Activated T-cell treated with anti-CD3 and anti-CD28 coated beads, Interleukin-2, amount 50 U/mL, for 48 hours (primary cell): Measurements from ENCODE around the gene CCDC15.
"Not testable (repeated sequence)": the region's sequence is repeated elsewhere in the genome, so short reads cannot be mapped to it uniquely, and the experiment has no call there.

Source experiments
- DNase-seq, 2 experiments: peaks; one replicate each; pipeline ENCODE4 v3.0.0-alpha.2; 2020

CCDC15 gene

DNA sequence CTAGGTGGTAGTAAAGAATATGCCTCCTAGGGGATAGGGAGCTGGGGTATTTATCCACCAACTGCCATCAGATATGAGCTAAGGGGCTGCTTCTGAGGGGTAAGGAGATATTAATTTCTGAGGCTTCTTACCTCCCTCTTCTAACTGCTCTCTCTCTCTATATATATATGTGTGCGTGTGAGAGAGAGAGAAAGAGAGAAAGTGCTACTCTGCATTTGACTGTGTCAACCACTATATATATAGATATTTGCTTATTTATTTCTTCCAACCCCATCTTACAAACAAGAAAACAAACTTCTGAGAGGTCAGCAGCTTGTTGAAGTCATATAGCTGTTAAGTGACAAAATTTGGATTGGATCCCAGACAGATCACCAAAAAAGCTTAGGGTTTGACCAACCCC is 12.3 kb upstream of the CCDC15 start:
- no peak for DNase-seq

DNA sequence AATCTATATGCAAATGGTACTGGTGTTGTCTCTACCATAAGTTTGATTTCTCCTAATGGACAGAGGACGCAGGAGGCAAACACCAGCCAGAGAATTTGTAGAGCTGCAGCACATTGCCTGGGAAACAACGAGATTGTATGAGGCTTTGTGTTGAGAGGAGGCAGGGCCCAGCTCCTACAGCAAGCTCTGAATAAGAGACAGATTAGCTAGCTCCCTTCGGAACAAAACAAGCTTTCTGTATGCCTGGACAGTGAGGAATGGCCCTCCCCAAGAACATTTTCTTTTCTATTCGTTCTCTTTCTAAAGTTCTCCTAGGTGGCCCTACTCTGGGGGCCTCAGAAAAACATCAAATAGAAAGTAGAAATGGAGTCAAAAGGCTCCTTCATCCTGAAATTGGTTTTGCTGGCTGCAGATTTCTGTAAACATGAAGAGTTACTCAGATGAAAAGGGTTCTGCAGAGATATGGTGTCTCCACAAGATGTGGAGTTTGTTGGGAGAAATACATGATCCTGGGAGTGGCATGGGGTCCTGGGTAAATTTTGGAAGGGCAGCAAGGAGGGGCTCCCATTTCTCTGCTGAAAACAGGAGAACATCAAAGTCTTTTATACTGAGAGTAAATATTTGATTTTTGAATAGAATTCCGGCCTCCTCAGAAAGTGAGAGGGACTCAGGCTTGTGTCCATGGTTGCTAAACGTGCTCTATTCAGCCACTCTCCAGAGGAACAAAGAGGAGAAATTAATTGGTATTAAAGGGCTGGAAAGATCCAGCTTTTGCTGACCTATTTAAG is 11.3 kb upstream of the CCDC15 start:
- DNase-seq = no peak

DNA sequence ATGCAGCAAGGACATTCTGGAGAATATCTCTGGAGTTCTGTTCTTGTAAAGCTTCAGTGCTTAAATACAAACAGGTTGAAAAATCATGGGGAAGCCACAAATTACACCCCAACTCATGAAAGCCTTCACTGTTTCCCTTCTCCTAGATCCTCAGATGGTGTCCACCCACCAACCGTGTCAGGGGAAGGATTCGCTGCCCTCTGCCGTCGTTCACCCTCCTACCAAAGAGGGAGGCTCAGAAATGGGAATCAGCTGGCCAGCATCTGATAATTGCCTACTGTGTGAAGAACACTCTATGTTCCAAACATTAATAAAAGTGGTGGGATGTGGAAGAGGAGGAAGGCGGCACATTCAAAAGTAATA is 10.8 kb upstream of the CCDC15 start:
- no peak for DNase-seq

DNA sequence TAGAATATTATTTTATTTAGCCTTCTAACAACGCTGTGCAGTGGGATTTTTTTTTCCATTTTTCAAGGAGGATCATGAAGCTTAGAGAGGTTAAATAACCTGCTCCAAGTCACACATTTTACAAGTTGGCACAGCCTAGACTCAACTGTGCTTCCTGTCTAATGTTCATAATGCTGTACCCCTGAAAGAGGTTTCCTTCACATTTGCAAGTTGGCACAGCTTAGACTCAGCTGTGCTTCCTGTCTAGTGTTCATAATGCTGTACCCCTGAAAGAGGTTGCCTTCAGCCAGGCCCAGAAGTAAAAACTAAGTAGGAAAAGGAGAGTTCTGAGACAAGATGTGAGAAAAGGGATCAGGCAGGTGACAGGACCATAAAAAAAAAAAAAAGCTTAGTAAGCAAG is 10.3 kb upstream of the CCDC15 start:
- no peak for DNase-seq

DNA sequence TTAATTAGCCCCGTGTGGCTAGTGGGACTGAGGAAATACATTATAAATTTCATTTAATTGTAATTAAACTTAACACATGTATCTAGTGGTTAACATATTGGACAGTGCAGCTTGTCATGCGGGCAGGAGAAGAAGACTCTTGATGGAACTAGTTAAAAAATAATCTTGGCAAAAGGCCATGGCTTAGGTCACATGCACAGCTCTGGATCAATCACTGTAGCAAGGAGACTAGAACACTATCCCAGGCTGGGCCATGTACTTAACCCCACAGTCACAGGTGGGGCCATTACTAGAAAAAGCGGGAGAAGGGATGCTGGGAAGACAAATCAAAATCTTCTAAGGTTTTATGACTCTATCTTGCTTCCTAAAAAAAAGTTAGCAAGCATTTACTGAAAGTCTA is 9.4 kb upstream of the CCDC15 start:
- no peak for DNase-seq

DNA sequence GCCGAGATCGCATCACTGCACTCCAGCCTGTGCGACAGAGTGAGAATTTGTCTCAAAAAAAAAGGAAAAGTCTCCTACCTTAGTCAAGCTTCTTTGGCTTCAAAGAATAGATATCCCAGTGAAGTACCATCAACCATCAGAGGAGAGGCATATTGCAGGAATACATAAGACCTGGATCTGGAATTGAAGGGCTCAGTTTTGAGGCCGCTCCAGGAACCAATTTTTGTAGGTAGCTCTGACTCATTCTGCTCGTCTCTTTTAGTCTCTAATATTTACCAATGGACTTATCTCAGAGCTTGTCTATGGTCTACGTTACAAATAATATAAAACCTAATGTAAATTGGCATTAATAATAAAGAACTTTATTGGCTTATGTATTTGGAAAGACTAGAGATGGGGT is 8.2 kb upstream of the CCDC15 start:
- DNase-seq = no peak

DNA sequence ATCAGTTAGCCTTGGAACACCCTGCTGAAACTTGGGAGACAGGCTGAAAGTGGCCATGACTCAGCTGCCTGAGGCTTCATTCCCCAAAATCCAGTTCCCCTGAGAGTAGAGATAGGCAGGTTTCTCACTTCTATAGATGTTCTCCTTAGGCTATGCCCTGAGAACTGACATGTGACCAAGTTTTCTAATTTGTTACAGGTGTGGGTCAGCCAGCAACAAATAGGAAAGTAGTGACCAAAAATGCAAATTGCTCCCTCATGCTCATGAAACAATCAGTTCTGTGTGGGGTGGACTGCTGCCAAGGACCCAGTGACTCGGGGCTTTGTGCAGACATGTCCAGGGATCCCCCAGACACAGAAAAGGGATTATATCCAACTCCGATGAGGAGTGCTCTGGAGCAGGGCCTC is 7.3 kb upstream of the CCDC15 start:
- no peak for DNase-seq

DNA sequence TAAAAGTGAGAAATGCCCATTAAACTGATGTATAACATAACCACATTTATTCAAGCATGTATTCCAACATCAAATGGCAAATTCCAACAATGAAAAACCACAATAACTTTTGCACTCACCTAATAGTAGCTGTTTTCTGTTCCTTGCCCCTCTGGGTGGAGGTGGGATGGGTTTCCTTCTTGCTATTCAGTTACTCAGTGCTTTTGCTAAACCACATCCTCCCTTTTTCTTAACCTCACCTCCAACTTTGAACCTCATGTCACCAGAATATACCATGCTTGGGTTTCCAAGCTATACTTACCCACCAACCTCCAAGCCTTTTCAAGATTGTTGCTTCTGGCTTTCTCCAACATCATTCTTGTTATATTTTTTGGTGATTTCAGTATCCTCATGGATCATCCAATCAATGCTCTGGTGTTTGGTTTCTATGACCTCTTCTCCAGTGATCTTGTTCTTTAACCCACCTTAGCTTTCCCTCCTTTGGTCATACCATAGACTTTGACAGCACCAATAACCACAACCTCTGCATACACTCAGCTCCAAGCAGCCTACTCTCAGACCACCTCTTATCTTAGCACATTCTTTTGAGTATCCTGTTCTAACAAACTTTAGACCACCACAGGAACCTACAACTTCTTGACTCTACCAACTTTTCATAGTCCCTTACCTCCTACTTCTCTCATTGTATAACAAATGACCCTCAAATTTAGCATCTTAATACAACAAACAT is 3.2 kb upstream of the CCDC15 start:
- DNase-seq = no peak

DNA sequence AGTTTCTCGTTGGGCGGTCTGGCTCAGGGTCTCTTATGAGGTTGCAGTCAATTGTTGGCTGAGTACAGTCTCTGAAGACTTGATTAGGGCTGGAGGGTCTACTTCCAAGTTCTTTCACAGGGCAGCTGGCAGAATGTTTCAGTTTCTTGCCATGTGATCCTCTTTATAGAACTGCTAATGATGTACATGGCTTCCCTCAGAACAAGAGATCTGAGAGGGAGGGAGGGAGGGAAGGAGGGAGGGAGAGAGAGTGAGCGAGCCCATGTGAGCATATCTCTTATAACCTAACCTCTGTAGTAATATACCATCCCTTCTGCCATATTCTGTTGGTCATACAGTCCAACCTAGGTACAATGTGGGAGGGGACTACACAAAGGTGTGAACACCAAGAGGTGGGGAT is 2.7 kb upstream of the CCDC15 start:
- no peak for DNase-seq

DNA sequence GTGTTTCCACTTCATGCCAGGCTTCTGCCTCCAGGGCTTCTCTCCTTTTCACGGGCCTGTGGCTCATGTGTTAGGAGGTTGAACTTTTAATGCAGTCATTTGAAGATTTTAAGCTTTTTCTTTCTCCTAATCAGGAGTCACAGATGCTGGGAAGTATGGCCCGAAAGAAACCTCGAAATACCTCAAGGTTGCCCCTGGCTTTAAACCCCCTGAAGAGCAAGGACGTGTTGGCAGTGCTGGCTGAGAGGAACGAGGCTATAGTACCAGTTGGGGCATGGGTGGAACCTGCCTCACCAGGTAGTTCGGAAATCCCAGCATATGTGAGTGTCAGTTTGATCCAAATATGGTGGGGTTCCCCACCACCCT is 571 bp downstream of the CCDC15 start:
- no peak for DNase-seq

DNA sequence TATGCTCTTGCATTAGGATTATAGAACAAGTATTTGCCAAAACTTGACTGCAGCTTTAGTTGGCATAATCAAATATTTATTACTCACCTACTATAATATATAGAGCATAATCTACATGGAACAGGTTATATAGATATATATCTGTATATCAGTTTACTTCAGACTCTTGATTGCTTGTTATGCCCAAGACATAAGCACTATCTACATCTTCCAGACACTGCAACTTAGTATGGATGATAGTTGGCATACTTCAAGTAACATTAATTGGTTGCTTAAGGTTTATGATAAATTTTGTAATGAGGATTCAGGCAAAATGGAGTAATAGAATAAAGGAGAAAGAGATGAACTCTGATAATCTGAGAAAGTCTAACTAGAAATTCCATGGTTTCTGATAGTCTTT is 1.0 kb downstream of the CCDC15 start:
- DNase-seq = no peak

DNA sequence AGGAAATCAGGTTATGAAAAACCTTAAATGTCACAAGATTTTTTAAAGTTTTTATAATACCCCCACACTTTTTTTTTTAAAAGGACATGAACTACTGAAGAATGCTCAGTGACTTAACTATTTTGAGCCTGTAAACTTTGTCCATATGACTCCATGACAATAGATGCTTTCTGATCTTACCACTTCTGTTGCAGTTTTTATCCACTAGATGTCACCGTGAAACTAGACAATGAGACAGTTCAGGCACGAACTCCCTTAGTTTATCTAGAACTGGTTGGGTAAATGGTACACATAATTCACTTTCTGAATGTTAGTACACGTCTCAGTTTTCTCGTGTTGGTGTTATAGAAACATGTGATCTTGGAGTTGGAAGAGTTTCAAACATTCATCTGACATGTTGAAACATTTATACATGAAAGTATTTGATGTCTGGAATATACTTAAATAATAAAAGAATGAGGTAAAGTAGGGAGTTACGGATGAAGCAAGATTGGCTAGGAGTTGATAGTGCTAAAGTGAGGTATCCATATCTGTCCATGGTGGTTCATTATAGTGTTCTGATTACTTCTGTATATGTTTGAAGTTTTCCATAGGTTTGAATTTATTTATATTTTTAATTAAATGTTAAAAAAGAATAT is 8.1 kb downstream of the CCDC15 start:
- DNase-seq = no peak

DNA sequence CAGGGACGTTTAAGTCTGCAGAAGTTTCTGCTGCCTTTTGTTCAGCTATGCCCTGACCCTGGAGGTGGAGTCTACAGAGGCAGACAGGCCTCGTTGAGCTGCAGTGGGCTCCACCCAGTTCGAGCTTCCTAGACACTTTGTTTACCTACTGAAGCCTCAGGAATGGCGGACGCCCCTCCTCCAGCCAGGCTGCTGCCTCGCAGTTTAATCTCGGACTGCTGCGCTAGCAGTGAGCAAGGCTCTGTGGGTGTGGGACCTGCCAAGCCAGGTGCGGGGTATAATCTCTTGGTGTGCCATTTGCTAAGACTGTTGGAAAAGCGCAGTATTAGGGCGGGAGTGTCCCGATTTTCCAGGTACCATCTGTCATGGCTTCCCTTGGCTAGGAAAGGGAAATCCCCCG is 14.2 kb downstream of the CCDC15 start:
- not testable (repeated sequence) for DNase-seq

DNA sequence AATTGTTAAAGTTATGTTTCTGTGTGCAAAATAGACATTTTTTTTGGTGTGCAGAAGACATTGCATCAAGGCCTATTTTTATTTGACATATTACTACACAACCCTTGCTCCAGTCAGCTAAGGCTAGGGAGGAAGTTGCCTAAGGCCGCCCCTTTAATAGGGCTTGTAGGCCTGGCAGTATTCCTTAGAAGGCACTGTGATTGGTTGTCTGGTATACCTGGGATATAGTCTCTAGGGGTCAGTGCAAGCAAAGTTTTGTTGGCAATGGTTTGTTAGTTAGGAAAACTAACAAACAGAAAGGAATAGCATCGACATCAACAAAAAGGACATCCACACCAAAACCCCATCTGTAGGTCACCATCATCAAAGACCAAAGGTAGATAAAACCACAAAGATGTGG is 16.9 kb downstream of the CCDC15 start:
- DNase-seq = no peak

DNA sequence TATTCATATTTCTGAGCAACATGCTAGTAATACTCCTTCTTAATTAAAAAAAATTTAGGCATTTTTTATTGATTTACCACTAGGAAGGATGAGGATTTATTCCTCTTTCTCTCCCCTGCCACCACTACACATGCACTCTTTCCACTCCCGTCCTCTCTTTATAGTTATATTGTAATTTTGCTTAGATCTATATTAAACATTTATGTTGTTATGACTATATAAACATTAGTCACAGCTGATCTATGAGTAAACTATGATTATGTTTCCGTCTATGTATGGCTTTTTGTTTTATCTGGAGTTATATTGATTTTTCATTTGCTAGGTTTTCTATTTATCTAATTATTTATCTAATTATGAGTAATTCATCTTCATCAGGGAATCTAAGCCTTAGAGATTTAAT is 17.8 kb downstream of the CCDC15 start:
- no peak for DNase-seq

DNA sequence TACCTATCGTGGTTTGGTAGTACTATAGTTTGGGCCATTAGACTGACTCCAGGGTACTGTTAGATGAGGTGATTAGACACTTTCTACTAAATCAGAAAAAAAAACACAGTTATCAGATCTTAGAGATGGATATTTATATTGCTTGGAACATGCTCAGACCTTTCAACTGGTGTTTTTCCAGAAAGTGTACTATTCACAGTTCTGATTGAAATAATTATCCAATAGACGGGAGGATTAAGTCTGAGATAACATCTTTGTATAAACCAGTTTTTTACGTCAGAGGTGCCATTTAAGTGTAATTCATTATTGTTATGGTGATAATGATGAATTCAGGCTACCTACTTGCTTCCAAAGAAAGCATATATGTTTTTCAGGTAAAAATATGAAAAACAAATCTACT is 22.5 kb downstream of the CCDC15 start:
- DNase-seq = no peak

DNA sequence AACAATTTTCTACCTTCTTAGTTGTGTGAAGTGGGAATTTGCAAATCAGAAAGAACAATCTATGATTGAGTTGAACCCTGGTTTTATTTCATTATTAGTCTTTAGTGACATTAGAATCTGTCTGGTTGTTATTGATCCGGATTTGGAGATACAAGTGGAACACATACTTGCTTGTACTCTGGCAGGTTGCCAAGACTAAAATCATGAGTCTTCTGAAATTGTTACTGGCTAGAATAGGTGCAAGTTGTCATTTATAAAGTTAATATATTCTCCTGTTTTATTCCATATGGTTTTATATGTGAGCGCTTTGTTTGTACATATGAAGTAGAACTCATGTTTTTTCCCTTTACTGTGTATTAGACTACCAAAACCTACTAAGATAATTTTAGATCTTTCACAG is 23.0 kb downstream of the CCDC15 start:
- no peak for DNase-seq

DNA sequence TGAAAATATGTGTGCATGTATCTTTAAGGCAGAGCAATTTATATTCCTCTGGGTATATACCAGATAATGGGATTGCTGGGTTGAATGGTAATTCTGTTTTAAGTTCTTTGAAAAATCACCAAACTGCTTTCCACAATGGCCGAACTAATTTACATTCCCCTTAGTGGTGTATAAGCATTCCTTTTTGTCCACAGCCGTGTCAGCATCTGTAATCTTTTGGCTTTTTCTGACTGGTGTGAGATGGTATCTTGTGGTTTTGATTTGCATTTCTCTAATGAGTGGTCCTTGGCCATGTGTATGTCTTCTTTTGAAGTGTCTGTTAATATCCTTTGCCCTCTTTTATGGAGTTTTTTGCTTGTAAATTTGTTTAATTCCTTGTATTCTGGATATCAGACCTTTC is 24.3 kb downstream of the CCDC15 start:
- no peak for DNase-seq

DNA sequence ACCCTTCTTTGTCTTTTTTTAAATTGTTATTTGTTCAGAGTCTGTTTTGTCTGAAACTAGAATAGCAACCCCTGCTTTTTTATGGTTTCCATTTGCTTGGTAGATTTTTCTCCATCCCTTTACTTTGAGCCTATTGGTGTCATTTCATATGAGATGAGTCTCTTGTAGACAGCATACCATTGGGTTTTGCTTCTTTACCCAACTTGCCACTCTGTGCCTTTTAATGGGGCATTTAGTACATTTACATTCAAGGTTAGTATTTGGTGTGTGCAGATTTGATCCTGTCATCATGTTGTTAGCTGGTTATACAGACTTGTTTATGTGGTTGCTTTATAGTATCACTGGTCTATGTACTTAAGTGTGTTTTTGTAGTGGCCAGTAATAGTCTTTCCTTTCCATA is 28.0 kb downstream of the CCDC15 start:
- no peak for DNase-seq

DNA sequence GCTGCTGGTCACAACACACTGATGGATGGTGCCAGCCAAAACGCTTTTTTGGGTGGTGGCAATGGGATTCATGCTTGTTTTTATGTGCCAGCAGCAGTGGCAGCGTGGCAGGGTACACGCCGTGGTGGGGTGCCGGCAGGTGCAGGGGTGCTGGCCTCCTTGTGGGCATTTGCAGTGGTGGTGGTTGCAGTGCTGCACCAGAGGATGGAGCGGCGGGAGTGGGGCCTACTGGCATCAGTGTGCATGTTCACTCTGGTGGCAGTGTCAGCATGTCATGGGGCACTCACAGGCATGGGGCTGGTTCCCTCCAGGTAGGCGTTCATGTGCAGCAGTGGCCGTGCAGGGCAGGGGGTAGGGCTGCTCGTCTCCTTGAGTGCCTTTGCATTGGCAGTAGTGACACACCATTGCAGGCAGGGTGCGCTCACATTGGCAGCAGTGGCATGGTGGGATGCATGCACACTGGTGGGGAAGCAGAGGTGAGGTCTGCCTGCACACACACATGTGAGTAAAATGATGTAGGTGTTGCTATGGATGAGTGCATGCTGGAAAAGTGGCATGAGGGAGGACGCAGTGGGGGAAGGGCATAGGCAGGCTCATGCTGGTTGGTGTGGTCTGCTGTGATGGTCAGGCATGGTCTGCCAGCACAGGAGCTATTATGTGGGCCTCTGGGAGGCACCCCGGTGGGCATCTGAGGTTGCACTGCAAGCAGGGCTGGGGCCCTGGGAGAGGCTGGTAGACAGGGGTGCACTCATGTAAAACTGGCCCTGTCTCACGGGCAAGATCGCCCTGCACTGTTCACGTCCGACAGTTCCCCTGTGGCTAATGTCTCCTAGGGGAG is 29.9 kb downstream of the CCDC15 start:
- DNase-seq = no peak

DNA sequence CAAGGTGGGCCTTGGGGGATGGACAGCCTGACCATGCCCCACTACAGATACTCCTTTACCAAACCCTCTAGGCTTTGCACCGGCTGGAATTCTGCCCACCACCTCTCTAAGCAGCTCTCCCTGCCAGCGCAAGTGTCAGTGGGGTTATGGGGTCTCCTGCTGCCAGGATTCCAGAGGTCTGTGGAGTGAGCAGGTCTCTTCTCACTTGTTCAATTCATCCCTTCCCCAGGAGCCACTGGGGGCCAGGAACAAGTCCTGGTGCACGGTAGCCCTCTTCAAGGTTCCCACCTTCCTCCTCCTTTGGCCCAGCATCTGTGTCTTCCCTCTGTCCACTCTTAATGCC is 30.5 kb downstream of the CCDC15 start:
- DNase-seq = no peak

DNA sequence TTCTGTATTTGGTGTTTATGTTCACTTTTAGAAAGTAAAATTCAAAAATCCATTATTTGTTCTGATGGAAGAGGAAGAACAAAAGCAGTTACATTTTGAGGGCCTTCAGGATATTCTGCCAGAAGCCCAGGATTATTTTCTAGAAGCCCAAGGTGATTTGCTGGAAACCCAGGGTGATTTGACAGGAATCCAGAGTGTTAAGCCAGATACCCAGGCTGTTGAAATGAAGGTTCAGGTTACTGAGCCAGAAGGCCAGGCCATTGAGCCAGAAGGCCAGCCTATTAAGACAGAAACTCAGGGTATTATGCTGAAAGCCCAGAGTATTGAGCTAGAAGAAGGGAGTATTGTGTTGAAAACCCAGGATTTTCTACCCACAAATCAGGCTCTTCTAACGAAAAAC is 33.1 kb downstream of the CCDC15 start:
- DNase-seq = no peak

DNA sequence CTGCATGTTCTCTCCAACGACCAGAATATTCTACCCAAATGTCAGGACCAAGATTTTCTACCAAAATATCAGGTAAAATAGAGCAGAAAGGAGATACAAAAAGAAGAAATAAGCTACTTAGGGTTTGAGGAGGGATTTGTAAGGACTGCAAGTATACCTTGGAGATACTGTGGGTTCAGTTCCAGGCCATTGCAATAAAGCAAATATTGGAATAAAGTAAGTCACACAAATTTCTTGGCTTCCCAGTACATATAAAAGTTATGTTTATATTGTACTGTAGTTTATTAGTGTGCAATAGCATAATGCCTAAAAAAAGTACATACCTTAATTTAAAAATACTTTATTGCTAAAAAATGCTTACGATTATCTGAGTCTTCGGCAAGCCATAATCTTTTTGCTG is 34.1 kb downstream of the CCDC15 start:
- no peak for DNase-seq
